Thyroid gland (tissue), 4 donors: ENCODE results near the gene VARS2. TPM values are rescaled to one million over a fixed set of nuclear protein-coding genes. Genes with fewer than 3 reads are reported as not detected.

Experiments used
- DNase-seq, 2 donors: peaks; one replicate each; pipeline ENCODE4 v3.0.0-alpha.2; 2019
- H3K27ac ChIP-seq, 3 donors: fragments of 200-600 bp; sonication (generic); 1 replicate in 2 of 3; 2 replicates in 1 of 3; pipeline ENCODE4 v1.5.1; 2016 to 2019; ENCODE audit warnings: mild to moderate bottlenecking in 1 of 3, moderate library complexity in 1 of 3
- H3K27me3 ChIP-seq: fragments of 200-600 bp; sonication (generic); one replicate; pipeline ENCODE4 v1.5.1; 2019
- H3K36me3 ChIP-seq, 2 donors: fragments of 200-600 bp; sonication (generic); one replicate each; pipeline ENCODE4 v1.5.1; 2016 to 2019
- H3K4me1 ChIP-seq, 2 donors: fragments of 200-600 bp; sonication (generic); one replicate each; pipeline ENCODE4 v1.5.1; 2017 to 2019
- H3K4me3 ChIP-seq, 3 donors: fragments of 200-600 bp; sonication (generic); replicated peaks in 1 of 3; 1 replicate in 2 of 3; 2 replicates in 1 of 3; pipeline ENCODE4 v1.5.1; 2016; ENCODE audit warnings: mild to moderate bottlenecking in 1 of 3
- H3K9me3 ChIP-seq: fragments of 200-600 bp; sonication (generic); one replicate; pipeline ENCODE4 v1.5.1; 2017
- CTCF ChIP-seq, 6 experiments: fragments of 200-600 bp in 3 of 6; fragments of 450-650 bp in 3 of 6; sonication (generic) in 3 of 6; IDR thresholded peaks; one replicate each; pipeline ENCODE4 v1.5.1; 2016 to 2019; ENCODE audit warnings: antibody characterized with exemption in 6 of 6, mild to moderate bottlenecking in 2 of 6, inconsistent platforms in 1 of 6, moderate library complexity in 1 of 6
- POLR2A ChIP-seq, 2 donors: fragments of 450-650 bp; IDR thresholded peaks; one replicate each; pipeline ENCODE4 v1.6.1; 2017; ENCODE audit warnings: antibody characterized with exemption in 2 of 2, mild to moderate bottlenecking in 2 of 2, moderate library complexity in 1 of 2
- WGBS, 2 donors: methylation state at CpG; one replicate each; pipeline ENCODE4 v1.1.5; 2017; 5-methylcytosine and 5-hydroxymethylcytosine counted together
- intact Hi-C: fragments of 100-400 bp; cut with DNase I; formaldehyde crosslinking; loops from one replicate; pipeline ENCODE4 v1.15.1; 2023
- total RNA-seq, 4 donors: library from RNA; depleted of rRNA; stranded (reverse); fragments of >200 nt; gene quantifications; one replicate each; pipeline ENCODE4 v1.2.3, GENCODE V29; 2016

VARS2 gene
- total RNA-seq, 4 donors from 2014 or later: 17.3 to 36.4 (median 30.6) TPM

GRCh38 chr6:30912746-30913520 is 1.1 kb upstream of the VARS2 start:
- intact Hi-C loops: no loop called here
- peak overlapping the region; percentile 84 to 92 (median 92) for H3K27ac ChIP-seq
- peaks cover 33% of the 10 kb centered on the region in 2 donors for H3K4me1 ChIP-seq
- TF ChIP-seq POLR2A (IDR thresholded peaks at IDR 0.05): no peak
- no peak for TF ChIP-seq CTCF (IDR thresholded peaks at IDR 0.05)
- H3K9me3 ChIP-seq: no peaks in the 10 kb centered on the region
- no peak overlapping the region for H3K4me3 ChIP-seq
- 85 to 86% methylated on average over 8 of the region's 8 CpGs for WGBS, 2 donors
- peaks cover 8 to 21% of the 10 kb centered on the region in 2 donors for H3K36me3 ChIP-seq
- no peaks in the 10 kb centered on the region for H3K27me3 ChIP-seq
- no peak for DNase-seq

GRCh38 chr6:30913721-30914075 is 340 bp upstream of the VARS2 start:
- peak overlapping the region; percentile 84 to 92 (median 92) for H3K27ac ChIP-seq
- H3K27me3 ChIP-seq: no peaks in the 10 kb centered on the region
- peaks cover 30% of the 10 kb centered on the region in 2 donors for H3K4me1 ChIP-seq
- 9 to 35% methylated on average over 3 to 8 of the region's 31 CpGs for WGBS, 2 donors
- H3K4me3 ChIP-seq: peak overlapping the region in 1 of 3 donors; percentile 46
- intact Hi-C loops: no loop called here
- DNase-seq: no peak
- H3K9me3 ChIP-seq: no peaks in the 10 kb centered on the region
- TF ChIP-seq POLR2A (IDR thresholded peaks at IDR 0.05) (no peak), CTCF (IDR thresholded peaks at IDR 0.05) (no peak)
- peaks cover 11 to 22% of the 10 kb centered on the region in 2 donors for H3K36me3 ChIP-seq

- Histone ChIP-seq H3K9me3 (no peaks in the 10 kb centered on the region), H3K4me1 (peaks cover 21 to 23% of the 10 kb centered on the region in 2 donors), H3K36me3 (peaks cover 15 to 29% of the 10 kb centered on the region in 2 donors), H3K27me3 (no peaks in the 10 kb centered on the region), H3K4me3 (peak overlapping the region in 1 of 3 donors; percentile 46), H3K27ac (peak overlapping the region; percentile 84 to 92 (median 92))
- no peak for TF ChIP-seq CTCF (IDR thresholded peaks at IDR 0.05)
- TF ChIP-seq POLR2A (IDR thresholded peaks at IDR 0.05): no peak
- WGBS, 2 donors: 48 to 61% methylated on average over 17 of the region's 17 CpGs
- intact Hi-C loops: loop anchor here (5.0 kb wide), 1 partner anchor 167 kb away; no protein-coding TSS in a partner anchor
- DNase-seq: peak in 1 of 2 donors; percentile 8
These were observed 984 bp downstream of the VARS2 start for GRCh38 chr6:30914854-30915590.

- Histone ChIP-seq H3K4me1 (peaks cover 21 to 23% of the 10 kb centered on the region in 2 donors), H3K4me3 (no peak overlapping the region), H3K36me3 (peaks cover 19 to 32% of the 10 kb centered on the region in 2 donors), H3K27ac (peak overlapping the region; percentile 84 to 92 (median 92)), H3K27me3 (no peaks in the 10 kb centered on the region), H3K9me3 (no peaks in the 10 kb centered on the region)
- intact Hi-C loops: loop anchor here (5.0 kb wide), 1 partner anchor 167 kb away; no protein-coding TSS in a partner anchor
- TF ChIP-seq POLR2A (IDR thresholded peaks at IDR 0.05) (no peak), CTCF (IDR thresholded peaks at IDR 0.05) (peak in 5 of 6 experiments; percentile 37 to 93 (median 68))
- peak; percentile 7 to 31 for DNase-seq
- 10 to 18% methylated on average over 5 of the region's 5 CpGs for WGBS, 2 donors
These were observed 1.5 kb downstream of the VARS2 start for GRCh38 chr6:30915591-30915946.
